BE2C (cell line): ENCODE data around the gene XPNPEP2.

Experiments used
- DNase-seq: peaks from one replicate; pipeline ENCODE4 v3.0.0-alpha.2; 2020
- H3K27me3 ChIP-seq: fragments of 250-450 bp; sonication (Bioruptor Pico); 2 replicates; pipeline ENCODE4 v1.5.1; 2020; ENCODE audit warnings: mild to moderate bottlenecking
- H3K36me3 ChIP-seq: fragments of 250-450 bp; sonication (Bioruptor Pico); 2 replicates; pipeline ENCODE4 v1.5.1; 2020; ENCODE audit warnings: mild to moderate bottlenecking
- H3K4me1 ChIP-seq: fragments of 250-450 bp; sonication (Bioruptor Pico); 2 replicates; pipeline ENCODE4 v1.5.1; 2020
- H3K4me3 ChIP-seq: 2 replicates; pipeline ENCODE4 v1.5.1; 2011; ENCODE audit warnings: low read depth, low read length
- H3K9me3 ChIP-seq: fragments of 250-450 bp; sonication (Bioruptor Pico); 2 replicates; pipeline ENCODE4 v1.5.1; 2020
- TF ChIP-seq, protein P1 (sequence below): IDR thresholded peaks from 2 replicates; pipeline ENCODE4 v1.5.1; 2012; ENCODE audit warnings: mild to moderate bottlenecking, low read depth, low read length

The XPNPEP2 gene

GRCh38 chrX:129716507-129716906, 22.3 kb upstream of the XPNPEP2 start:
- Histone ChIP-seq H3K36me3 (no peaks in the 10 kb centered on the region), H3K4me1 (no peaks in the 10 kb centered on the region), H3K4me3 (no peak overlapping the region), H3K27me3 (no peaks in the 10 kb centered on the region), H3K9me3 (no peaks in the 10 kb centered on the region)
- TF ChIP-seq, protein P1, sequence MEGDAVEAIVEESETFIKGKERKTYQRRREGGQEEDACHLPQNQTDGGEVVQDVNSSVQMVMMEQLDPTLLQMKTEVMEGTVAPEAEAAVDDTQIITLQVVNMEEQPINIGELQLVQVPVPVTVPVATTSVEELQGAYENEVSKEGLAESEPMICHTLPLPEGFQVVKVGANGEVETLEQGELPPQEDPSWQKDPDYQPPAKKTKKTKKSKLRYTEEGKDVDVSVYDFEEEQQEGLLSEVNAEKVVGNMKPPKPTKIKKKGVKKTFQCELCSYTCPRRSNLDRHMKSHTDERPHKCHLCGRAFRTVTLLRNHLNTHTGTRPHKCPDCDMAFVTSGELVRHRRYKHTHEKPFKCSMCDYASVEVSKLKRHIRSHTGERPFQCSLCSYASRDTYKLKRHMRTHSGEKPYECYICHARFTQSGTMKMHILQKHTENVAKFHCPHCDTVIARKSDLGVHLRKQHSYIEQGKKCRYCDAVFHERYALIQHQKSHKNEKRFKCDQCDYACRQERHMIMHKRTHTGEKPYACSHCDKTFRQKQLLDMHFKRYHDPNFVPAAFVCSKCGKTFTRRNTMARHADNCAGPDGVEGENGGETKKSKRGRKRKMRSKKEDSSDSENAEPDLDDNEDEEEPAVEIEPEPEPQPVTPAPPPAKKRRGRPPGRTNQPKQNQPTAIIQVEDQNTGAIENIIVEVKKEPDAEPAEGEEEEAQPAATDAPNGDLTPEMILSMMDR, result no peak
- DNase-seq, result no peak

DNA sequence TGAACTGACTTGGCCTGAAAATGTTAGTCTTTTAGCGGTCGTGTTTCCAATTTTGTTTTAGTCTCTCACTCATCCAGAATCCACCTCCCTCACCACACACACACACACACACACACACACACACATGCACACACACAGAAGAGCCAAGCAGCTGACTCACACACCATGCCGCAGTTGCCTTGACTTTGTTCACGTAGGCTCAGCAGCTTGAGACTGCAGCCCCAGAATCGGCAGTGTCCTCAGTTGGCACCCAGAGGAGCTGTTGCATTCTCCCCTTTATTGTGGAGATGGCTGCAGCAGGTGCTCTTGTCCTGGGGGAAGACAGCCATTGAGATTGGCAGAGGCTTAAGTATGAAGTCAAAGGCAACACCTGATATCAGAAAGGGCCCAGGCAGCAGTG, 20.9 kb upstream of the XPNPEP2 start:
- H3K27me3 ChIP-seq, result no peaks in the 10 kb centered on the region
- TF ChIP-seq, protein P1, result no peak
- H3K9me3 ChIP-seq, result no peaks in the 10 kb centered on the region
- H3K36me3 ChIP-seq, result no peaks in the 10 kb centered on the region
- H3K4me3 ChIP-seq, result no peak overlapping the region
- no peaks in the 10 kb centered on the region for H3K4me1 ChIP-seq
- no peak for DNase-seq

GRCh38 chrX:129718676-129719075, 20.1 kb upstream of the XPNPEP2 start:
- no peak for DNase-seq
- no peaks in the 10 kb centered on the region for H3K27me3 ChIP-seq
- H3K36me3 ChIP-seq, result no peaks in the 10 kb centered on the region
- no peaks in the 10 kb centered on the region for H3K4me1 ChIP-seq
- no peaks in the 10 kb centered on the region for H3K9me3 ChIP-seq
- H3K4me3 ChIP-seq, result no peak overlapping the region
- TF ChIP-seq, protein P1, result no peak

GRCh38 chrX:129719268-129719667, 19.5 kb upstream of the XPNPEP2 start:
- Histone ChIP-seq H3K36me3 (no peaks in the 10 kb centered on the region), H3K4me3 (no peak overlapping the region), H3K27me3 (no peaks in the 10 kb centered on the region), H3K4me1 (no peaks in the 10 kb centered on the region), H3K9me3 (no peaks in the 10 kb centered on the region)
- DNase-seq, result no peak
- TF ChIP-seq, protein P1, result no peak

GRCh38 chrX:129719931-129720530, 18.7 kb upstream of the XPNPEP2 start:
- H3K4me1 ChIP-seq, result no peaks in the 10 kb centered on the region
- H3K9me3 ChIP-seq, result no peaks in the 10 kb centered on the region
- H3K27me3 ChIP-seq, result no peaks in the 10 kb centered on the region
- no peak for DNase-seq
- TF ChIP-seq, protein P1, result no peak
- H3K36me3 ChIP-seq, result no peaks in the 10 kb centered on the region
- H3K4me3 ChIP-seq, result no peak overlapping the region

GRCh38 chrX:129720741-129721140, 18.0 kb upstream of the XPNPEP2 start:
- no peaks in the 10 kb centered on the region for H3K27me3 ChIP-seq
- H3K36me3 ChIP-seq, result no peaks in the 10 kb centered on the region
- TF ChIP-seq, protein P1, result no peak
- DNase-seq, result no peak
- H3K4me1 ChIP-seq, result no peaks in the 10 kb centered on the region
- no peaks in the 10 kb centered on the region for H3K9me3 ChIP-seq
- H3K4me3 ChIP-seq, result no peak overlapping the region
